ENCODE data around the gene MRPL11.

MRPL11 gene

DNA sequence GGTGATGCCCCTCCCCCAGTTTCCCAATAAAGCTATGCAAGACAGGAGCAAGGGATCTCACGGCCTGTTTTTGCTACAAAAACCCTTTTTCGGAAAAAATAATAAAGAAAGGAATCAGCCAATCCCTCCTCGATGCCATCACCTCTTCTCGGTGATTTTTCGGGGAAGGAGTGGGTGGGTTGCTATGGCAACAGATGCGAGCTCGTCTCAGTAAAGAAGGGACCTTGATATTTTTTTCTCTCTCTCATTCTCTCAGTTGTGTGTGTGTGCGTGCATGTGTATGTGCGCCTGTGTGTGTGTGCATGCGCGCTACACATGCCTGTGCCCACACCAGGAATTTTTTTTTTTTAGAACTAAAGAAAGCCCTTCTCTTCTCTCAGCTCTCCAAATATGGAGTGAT is 21.6 kb downstream of the MRPL11 start:
- POLR2A ChIA-PET = no interaction called here
- DNase-seq (ENCODE audit: extremely low spot score) = no peak
- CTCF ChIA-PET = interaction anchor here (1.3 to 3.7 kb wide), 10 partner anchors 9 to 262 kb away, joined by 3 to 20 read pairs (median 7); partner anchors contain the start of genes MRPL11 and RBM4B
- TF ChIP-seq, protein P1, sequence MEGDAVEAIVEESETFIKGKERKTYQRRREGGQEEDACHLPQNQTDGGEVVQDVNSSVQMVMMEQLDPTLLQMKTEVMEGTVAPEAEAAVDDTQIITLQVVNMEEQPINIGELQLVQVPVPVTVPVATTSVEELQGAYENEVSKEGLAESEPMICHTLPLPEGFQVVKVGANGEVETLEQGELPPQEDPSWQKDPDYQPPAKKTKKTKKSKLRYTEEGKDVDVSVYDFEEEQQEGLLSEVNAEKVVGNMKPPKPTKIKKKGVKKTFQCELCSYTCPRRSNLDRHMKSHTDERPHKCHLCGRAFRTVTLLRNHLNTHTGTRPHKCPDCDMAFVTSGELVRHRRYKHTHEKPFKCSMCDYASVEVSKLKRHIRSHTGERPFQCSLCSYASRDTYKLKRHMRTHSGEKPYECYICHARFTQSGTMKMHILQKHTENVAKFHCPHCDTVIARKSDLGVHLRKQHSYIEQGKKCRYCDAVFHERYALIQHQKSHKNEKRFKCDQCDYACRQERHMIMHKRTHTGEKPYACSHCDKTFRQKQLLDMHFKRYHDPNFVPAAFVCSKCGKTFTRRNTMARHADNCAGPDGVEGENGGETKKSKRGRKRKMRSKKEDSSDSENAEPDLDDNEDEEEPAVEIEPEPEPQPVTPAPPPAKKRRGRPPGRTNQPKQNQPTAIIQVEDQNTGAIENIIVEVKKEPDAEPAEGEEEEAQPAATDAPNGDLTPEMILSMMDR (IDR thresholded peaks at IDR 0.05; ENCODE audit: control extremely low read depth, extremely low read depth, low read depth, missing control alignments) = no peak

DNA sequence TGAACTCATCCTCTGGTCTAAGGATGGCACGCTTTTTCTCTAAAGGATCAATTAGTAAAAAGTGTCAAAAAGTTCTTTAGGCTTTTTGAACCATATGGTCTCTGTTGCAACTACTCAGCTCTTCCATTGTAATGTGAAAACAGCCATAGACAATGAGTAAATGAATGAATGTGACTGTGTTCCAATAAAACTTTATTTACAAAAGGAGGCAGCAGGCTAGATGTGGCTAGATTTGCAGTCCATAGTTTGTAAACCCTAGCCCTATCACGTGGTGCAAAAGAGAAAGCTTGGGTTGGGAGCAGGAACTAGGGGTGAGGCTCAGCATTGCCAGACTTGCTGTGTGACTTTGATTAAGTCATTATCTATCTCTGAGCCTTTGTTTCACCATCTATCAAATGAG is 23.2 kb downstream of the MRPL11 start:
- TF ChIP-seq, protein P1 (IDR thresholded peaks at IDR 0.05; ENCODE audit: control extremely low read depth, extremely low read depth, low read depth, missing control alignments) = no peak
- DNase-seq (ENCODE audit: extremely low spot score) = no peak
- POLR2A ChIA-PET = no interaction called here
- CTCF ChIA-PET = interaction anchor here (1.2 to 3.7 kb wide), 6 partner anchors 9 to 263 kb away, joined by 3 to 20 read pairs (median 8); partner anchors contain the start of genes MRPL11 and RBM4B

DNA sequence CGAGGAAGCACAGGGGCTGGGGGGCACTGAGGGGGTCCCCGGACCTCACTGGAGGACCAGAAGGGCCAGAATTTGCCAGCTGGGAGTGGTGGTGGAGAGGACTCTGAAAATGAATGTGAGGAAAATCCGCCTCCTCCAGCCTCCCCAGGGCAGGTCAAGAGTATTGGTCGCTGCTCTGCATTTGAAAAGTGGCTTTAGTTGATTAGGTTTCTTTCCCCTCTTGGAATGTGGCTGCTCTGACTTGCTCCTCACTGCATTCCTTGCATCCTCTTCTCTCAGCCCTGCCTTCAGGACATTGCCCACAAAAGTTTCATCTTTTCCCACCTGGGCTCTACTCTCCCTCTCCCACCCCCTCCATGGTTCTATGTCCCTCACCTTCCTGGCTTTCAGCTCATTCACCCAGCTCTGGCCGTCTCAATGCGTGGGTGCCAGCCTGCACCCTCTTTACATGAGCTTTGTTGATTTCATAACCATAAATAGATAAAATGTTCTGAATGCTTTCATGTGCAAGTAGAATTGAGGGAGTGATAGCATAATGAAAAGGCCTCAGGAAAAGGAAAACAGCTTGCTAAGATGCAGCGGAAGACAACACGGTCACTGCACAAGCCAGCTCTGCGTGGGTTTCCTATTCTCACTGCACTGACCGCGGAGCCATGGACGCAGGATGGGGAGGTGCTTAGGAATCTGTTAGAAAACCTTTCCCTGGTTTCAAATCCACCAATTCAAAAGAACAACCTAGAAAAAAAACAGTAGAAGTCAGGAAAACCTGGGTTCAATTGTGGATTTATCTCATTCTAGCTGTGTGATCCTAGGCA is 24.3 kb downstream of the MRPL11 start:
- DNase-seq (ENCODE audit: extremely low spot score) = no peak
- TF ChIP-seq, protein P1 (IDR thresholded peaks at IDR 0.05; ENCODE audit: control extremely low read depth, extremely low read depth, low read depth, missing control alignments) = no peak
- ChIA-PET CTCF (interaction anchor here (0.8 to 3.0 kb wide), 5 partner anchors 24 to 264 kb away, joined by 3 to 15 read pairs (median 6); partner anchors contain the start of genes MRPL11 and RBM4B), POLR2A (no interaction called here)

DNA sequence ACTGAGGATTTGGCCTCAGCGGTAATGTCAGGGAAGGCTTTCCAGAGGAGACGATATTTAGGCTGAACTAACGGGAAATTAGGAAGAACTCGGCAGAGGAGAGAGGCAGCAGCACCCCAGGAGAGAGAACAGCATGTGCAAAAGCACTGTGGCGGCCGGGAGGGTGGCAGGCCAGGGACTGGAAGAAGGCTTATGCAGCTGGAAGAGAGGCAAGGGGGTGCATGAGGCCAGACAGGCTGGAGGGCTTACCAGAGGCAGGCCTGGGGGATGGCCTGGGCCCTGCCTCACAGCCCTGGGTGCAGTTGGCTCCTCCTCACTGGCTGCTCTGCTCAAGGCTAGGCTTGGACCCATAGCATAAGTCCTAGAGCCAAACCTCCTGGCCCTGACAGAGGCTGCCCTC is 25.5 kb downstream of the MRPL11 start:
- DNase-seq (ENCODE audit: extremely low spot score) = no peak
- ChIA-PET POLR2A (no interaction called here), CTCF (interaction anchor here (1.8 to 1.9 kb wide), 2 partner anchors 26 to 27 kb away, joined by 6 to 7 read pairs; partner anchors contain the start of gene MRPL11)
- TF ChIP-seq, protein P1 (IDR thresholded peaks at IDR 0.05; ENCODE audit: control extremely low read depth, extremely low read depth, low read depth, missing control alignments) = no peak

DNA sequence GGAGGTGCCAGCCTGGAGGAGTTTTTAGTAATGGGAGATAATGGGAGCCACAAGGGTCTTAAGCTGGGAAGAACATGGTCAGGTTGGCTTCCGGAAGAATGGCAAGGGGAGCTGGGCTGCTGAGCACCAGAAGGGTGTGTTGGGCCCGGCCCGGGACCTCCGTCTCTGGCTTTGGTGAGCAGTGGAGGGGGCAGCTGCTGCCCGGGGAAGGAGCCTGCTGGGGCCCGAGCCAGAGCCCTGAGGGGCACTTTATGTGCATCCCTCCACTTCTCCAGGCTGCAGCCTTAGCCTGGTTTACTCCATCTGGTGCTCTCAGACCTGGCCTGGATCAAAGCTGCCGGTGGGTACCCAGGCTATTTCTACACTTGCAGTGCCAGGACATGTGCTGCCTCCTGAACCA is 26.5 kb downstream of the MRPL11 start:
- ChIA-PET CTCF (interaction anchor here (1.0 to 6.5 kb wide), 7 partner anchors 8 to 266 kb away, joined by 3 to 82 read pairs (median 6); partner anchors contain the start of genes NPAS4 and RBM4B), POLR2A (interaction anchor here (0.5 kb wide), 1 partner anchor 54 kb away, joined by 3 read pairs; no protein-coding TSS in a partner anchor)
- DNase-seq (ENCODE audit: extremely low spot score) = no peak
- TF ChIP-seq, protein P1 (IDR thresholded peaks at IDR 0.05; ENCODE audit: control extremely low read depth, extremely low read depth, low read depth, missing control alignments) = no peak

DNA sequence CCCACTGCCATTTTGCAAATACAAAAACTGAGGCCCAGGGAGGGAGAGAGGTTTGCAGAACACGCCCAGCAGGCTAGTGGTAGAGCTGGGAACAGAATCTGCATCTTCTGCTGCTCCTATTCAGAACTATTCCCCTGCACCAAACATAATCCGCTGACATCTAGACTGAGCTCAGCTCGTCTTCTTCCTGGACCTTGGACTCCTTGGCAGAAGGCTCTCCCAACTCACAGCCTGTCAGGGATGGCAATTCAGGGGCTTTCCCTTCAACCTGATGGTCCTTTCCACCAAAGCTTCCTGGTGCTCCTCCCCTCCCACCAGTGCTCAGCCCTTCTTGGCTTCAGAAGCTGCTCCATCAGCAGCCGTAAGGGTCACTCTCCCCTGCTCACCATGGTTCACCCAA is 27.3 kb downstream of the MRPL11 start:
- ChIA-PET CTCF (interaction anchor here (1.0 to 6.5 kb wide), 10 partner anchors 9 to 267 kb away, joined by 3 to 82 read pairs (median 6); partner anchors contain the start of genes NPAS4, PELI3 and RBM4B), POLR2A (interaction anchor here (0.5 to 0.6 kb wide), 2 partner anchors 17 to 55 kb away, joined by 3 to 5 read pairs; no protein-coding TSS in a partner anchor)
- DNase-seq (ENCODE audit: extremely low spot score) = no peak
- TF ChIP-seq, protein P1 (IDR thresholded peaks at IDR 0.05; ENCODE audit: control extremely low read depth, extremely low read depth, low read depth, missing control alignments) = no peak

Data from GM10248 (cell line).